T follicular helper cell (primary cell): Measurements from ENCODE around the gene MLLT6.
A peak's percentile ranks its signal among the peaks of the same experiment; 100 is the strongest.

Experiments
- DNase-seq: peaks from one replicate; pipeline ENCODE4 v3.0.0-alpha.2; 2020; ENCODE audit warnings: low read depth

MLLT6 gene

GRCh38 chr17:38728290-38728831 is 23.3 kb downstream of the MLLT6 start:
- DNase-seq, result peak; percentile 64

GRCh38 chr17:38729368-38729885 is 24.4 kb downstream of the MLLT6 start:
- no peak for DNase-seq

GRCh38 chr17:38729886-38730525 is 24.9 kb downstream of the MLLT6 start, which contains the start of gene CISD3:
Gene CISD3 (plus strand): TSS chr17:38730341. CDS start chr17:38730359, 18 bp downstream.
- peak; percentile 73 for DNase-seq

- no peak for DNase-seq
These were observed 25.7 kb downstream of the MLLT6 start for GRCh38 chr17:38730526-38731379.

- no peak for DNase-seq
These were observed 26.6 kb downstream of the MLLT6 start for GRCh38 chr17:38731526-38732294.

GRCh38 chr17:38732376-38733281 is 27.6 kb downstream of the MLLT6 start:
- no peak for DNase-seq

GRCh38 chr17:38733282-38733981 is 28.4 kb downstream of the MLLT6 start:
- DNase-seq, result no peak

GRCh38 chr17:38733982-38734973 is 29.2 kb downstream of the MLLT6 start:
- DNase-seq, result no peak

- DNase-seq, result peak; percentile 58
These were observed 30.3 kb downstream of the MLLT6 start for GRCh38 chr17:38735161-38735997.

- no peak for DNase-seq
These were observed 33.1 kb downstream of the MLLT6 start for GRCh38 chr17:38738007-38738662.

- DNase-seq, result no peak
These were observed 33.6 kb downstream of the MLLT6 start for GRCh38 chr17:38738686-38739085.

- DNase-seq, result no peak
These were observed 34.2 kb downstream of the MLLT6 start for GRCh38 chr17:38739305-38739704.

GRCh38 chr17:38740044-38740443 is 35.0 kb downstream of the MLLT6 start:
- DNase-seq, result no peak

GRCh38 chr17:38740806-38741205 is 35.7 kb downstream of the MLLT6 start:
- DNase-seq, result no peak

- no peak for DNase-seq
These were observed 36.4 kb downstream of the MLLT6 start for GRCh38 chr17:38741461-38741860.

GRCh38 chr17:38741921-38742410 is 36.9 kb downstream of the MLLT6 start:
- no peak for DNase-seq
